Colonic mucosa (tissue), 4 donors: ENCODE results near the gene UFC1. TPM values are rescaled to one million over a fixed set of nuclear protein-coding genes. Genes with fewer than 3 reads are reported as not detected.

Experiments used
- DNase-seq: peaks from one replicate; pipeline ENCODE4 v3.0.0-alpha.2; 2020
- H3K27ac ChIP-seq: fragments of 200-600 bp; one replicate; pipeline ENCODE4 v1.8.0; 2021
- H3K27me3 ChIP-seq: fragments of 200-600 bp; one replicate; pipeline ENCODE4 v1.8.0; 2021
- H3K36me3 ChIP-seq: fragments of 200-600 bp; one replicate; pipeline ENCODE4 v1.8.0; 2021
- H3K4me1 ChIP-seq: fragments of 200-600 bp; one replicate; pipeline ENCODE4 v1.8.0; 2021; ENCODE audit warnings: mild to moderate bottlenecking
- H3K4me3 ChIP-seq: fragments of 200-600 bp; one replicate; pipeline ENCODE4 v1.8.0; 2021
- H3K9ac ChIP-seq, 2 donors: one replicate each; pipeline ENCODE4 v1.7.0; 2013; ENCODE audit warnings: control low read depth in 2 of 2, low read depth in 2 of 2, low read length in 2 of 2
- H3K9me3 ChIP-seq: fragments of 200-600 bp; one replicate; pipeline ENCODE4 v1.8.0; 2021
- CTCF ChIP-seq: fragments of 200-600 bp; IDR thresholded peaks from one replicate; pipeline ENCODE4 v1.8.0; 2022; ENCODE audit warnings: antibody characterized with exemption, mild to moderate bottlenecking
- intact Hi-C: fragments of 100-400 bp; cut with DNase I; formaldehyde crosslinking; loops from one replicate; pipeline ENCODE4 v1.14.1; 2022
- total RNA-seq, 2 donors: library from RNA; stranded (reverse); fragmentation: NEBNext Ultra II Directional in 1 of 2; extraction: Animal tissue kit (Norgen Biotek cat#: 25700) in 1 of 2; gene quantifications; one replicate each; pipeline ENCODE4 v1.2.1, GENCODE V29; 2021
- donor health status: healthy.
- donor health status: DM: no; HTN: no; CAD: no.
- donor health status: DM: no; HTN: no; CAD: no.

The UFC1 gene
- 100 to 1,000 TPM in 1 of 2 donors, 10 to 100 TPM in 1; 94.2 to 111 TPM for total RNA-seq

GRCh38 chr1:161153682-161154337 is at the start of gene UFC1:
TSS of gene UFC1 (plus strand) at chr1:161153978. CDS start at chr1:161153998, 20 bp downstream.
- DNase-seq: peak; percentile 85
- Histone ChIP-seq H3K9me3 (no peaks in the 10 kb centered on the region), H3K4me1 (peaks cover 8% of the 10 kb centered on the region), H3K36me3 (no peaks in the 10 kb centered on the region), H3K9ac (peak within 1 kb of the TSS; percentile 74 to 86), H3K27me3 (no peaks in the 10 kb centered on the region), H3K4me3 (peak within 1 kb of the TSS; percentile 70), H3K27ac (peak within 1 kb of the TSS; percentile 88)
- intact Hi-C loops: no loop called here
- TF ChIP-seq CTCF: no peak

- intact Hi-C loops: no loop called here
- no peaks in the 10 kb centered on the region for H3K27me3 ChIP-seq
- no peak overlapping the region for H3K27ac ChIP-seq
- no peaks in the 10 kb centered on the region for H3K36me3 ChIP-seq
- TF ChIP-seq CTCF: no peak
- H3K4me3 ChIP-seq: no peak overlapping the region
- H3K4me1 ChIP-seq: no peaks in the 10 kb centered on the region
- no peak overlapping the region for H3K9ac ChIP-seq
- H3K9me3 ChIP-seq: no peaks in the 10 kb centered on the region
- DNase-seq: no peak
Measured at GRCh38 chr1:161106431-161106830, 47.3 kb upstream of the UFC1 start.

GRCh38 chr1:161111117-161111516 is 42.7 kb upstream of the UFC1 start:
- no peak for TF ChIP-seq CTCF

GRCh38 chr1:161111527-161111926 is 42.3 kb upstream of the UFC1 start:
- H3K4me1 ChIP-seq: peaks cover 4% of the 10 kb centered on the region
- DNase-seq: no peak
- H3K9me3 ChIP-seq: no peaks in the 10 kb centered on the region
- no peak overlapping the region for H3K4me3 ChIP-seq
- TF ChIP-seq CTCF: no peak
- intact Hi-C loops: no loop called here
- no peak overlapping the region for H3K27ac ChIP-seq
- no peaks in the 10 kb centered on the region for H3K36me3 ChIP-seq
- no peak overlapping the region for H3K9ac ChIP-seq
- no peaks in the 10 kb centered on the region for H3K27me3 ChIP-seq

More at GRCh38 chr1:161111117-161111516, 42.7 kb upstream of the UFC1 start:
- Histone ChIP-seq H3K36me3 (no peaks in the 10 kb centered on the region), H3K27ac (no peak overlapping the region), H3K9ac (no peak overlapping the region), H3K27me3 (no peaks in the 10 kb centered on the region), H3K4me3 (no peak overlapping the region), H3K4me1 (peaks cover under 1% of the 10 kb centered on the region), H3K9me3 (no peaks in the 10 kb centered on the region)
- DNase-seq: no peak
- intact Hi-C loops: no loop called here

GRCh38 chr1:161113915-161114314 is 39.9 kb upstream of the UFC1 start:
- TF ChIP-seq CTCF: no peak
- Histone ChIP-seq H3K9ac (no peak overlapping the region), H3K4me1 (peaks cover 11% of the 10 kb centered on the region), H3K36me3 (no peaks in the 10 kb centered on the region), H3K27ac (no peak overlapping the region), H3K4me3 (no peak overlapping the region), H3K9me3 (no peaks in the 10 kb centered on the region), H3K27me3 (no peaks in the 10 kb centered on the region)
- intact Hi-C loops: no loop called here
- DNase-seq: no peak
